H1 (cell line): Measurements from ENCODE around the gene COASY. TPM values are rescaled to one million over a fixed set of nuclear protein-coding genes. Genes with fewer than 3 reads are reported as not detected.

Source experiments
- CBX8 ChIP-seq: fragments of 300-800, 300-1000 bp; sonication (generic); IDR thresholded peaks from 2 replicates; pipeline ENCODE4 v1.7.1; 2016; ENCODE audit warnings: low read depth, low read length, borderline replicate concordance
- CHD7 ChIP-seq: fragments of 300-600 bp; sonication (generic); IDR thresholded peaks from 2 replicates; pipeline ENCODE4 v1.7.1; 2012; ENCODE audit warnings: low read length, moderate library complexity, mild to moderate bottlenecking, inconsistent platforms; ENCODE audit not compliant: insufficient replicate concordance
- CTBP2 ChIP-seq: IDR thresholded peaks from 2 replicates; pipeline ENCODE4 v1.7.0; 2011; ENCODE audit warnings: borderline replicate concordance, mild to moderate bottlenecking, moderate library complexity, mixed read lengths, low read length; ENCODE audit not compliant: insufficient read depth, insufficient read length
- E2F6 ChIP-seq: IDR thresholded peaks from 2 replicates; pipeline ENCODE4 v1.6.1; 2012; ENCODE audit warnings: inconsistent platforms
- GABPA ChIP-seq: IDR thresholded peaks from 2 replicates; pipeline ENCODE4 v1.6.1; 2011; ENCODE audit warnings: mild to moderate bottlenecking, low read length, moderate library complexity, borderline replicate concordance; ENCODE audit not compliant: insufficient read depth
- RNF2 ChIP-seq: fragments of 200-900, 300-1000 bp; sonication (generic); IDR thresholded peaks from 2 replicates; pipeline ENCODE4 v1.7.1; 2016; ENCODE audit warnings: borderline replicate concordance, low read depth, mild to moderate bottlenecking, antibody characterized with exemption, low read length; ENCODE audit not compliant: poor library complexity, severe bottlenecking; ENCODE audit errors: missing control alignments
- SIRT6 ChIP-seq: IDR thresholded peaks from one replicate; pipeline ENCODE4 v1.7.1; 2012; ENCODE audit warnings: low read length, inconsistent platforms
- SIX5 ChIP-seq: IDR thresholded peaks from 2 replicates; pipeline ENCODE4 v1.6.1; 2011; ENCODE audit warnings: mild to moderate bottlenecking, low read depth, low read length
- SP2 ChIP-seq: IDR thresholded peaks from 2 replicates; pipeline ENCODE4 v1.6.1; 2012; ENCODE audit warnings: mild to moderate bottlenecking, low read length, inconsistent platforms
- TAF1 ChIP-seq: IDR thresholded peaks from 2 replicates; pipeline ENCODE4 v1.6.1; 2011; ENCODE audit warnings: mild to moderate bottlenecking, low read depth, low read length
- TEAD4 ChIP-seq: IDR thresholded peaks from 2 replicates; pipeline ENCODE4 v1.6.1; 2012; ENCODE audit warnings: low read depth, low read length, inconsistent platforms, mixed read lengths
- polyA plus RNA-seq, 7 experiments: library from polyadenylated mRNA; depleted of rRNA in 3 of 7; stranded (reverse) in 5 of 7; unstranded in 2 of 7; fragments of >200 nt in 5 of 7; fragments of 200-250 nt in 2 of 7; gene quantifications; 1 replicate in 5 of 7; 2 replicates in 1 of 7; 4 replicates in 1 of 7; pipeline versions ENCODE4 v1.2.1 to v1.2.3, GENCODE V29; 2011 to 2013; ENCODE audit warnings: missing spikeins in 2 of 7, mixed read lengths in 2 of 7
- total RNA-seq: library from RNA; stranded (reverse); fragmentation: NEBNext Ultra II Directional; extraction: Animal tissue kit (Norgen Biotek cat#: 25700); gene quantifications from 2 replicates; pipeline ENCODE4 v1.2.1, GENCODE V29; 2021

The COASY gene
- total and polyA plus RNA-seq, 2 of the 8 experiments (the other 6 are each of a cell fraction or from before 2014, with no cell fraction given): 64.5 to 100 TPM

GRCh38 chr17:42581744-42582270 lies 19.9 kb downstream of the COASY start (continued):
- TF ChIP-seq CHD7 (no peak), SIX5 (no peak), GABPA (no peak), CTBP2 (no peak), RNF2 (no peak), SP2 (no peak), TAF1 (no peak), SIRT6 (no peak), CBX8 (no peak), TEAD4 (no peak), E2F6 (no peak)
